Neuron (in vitro differentiated cells): ENCODE data around the gene PLVAP.

Experiments
- H2AFZ ChIP-seq: one replicate; pipeline ENCODE4 v1.6.1; 2013; ENCODE audit warnings: low read depth, mild to moderate bottlenecking, inconsistent platforms, low read length, moderate library complexity
- H3K27me3 ChIP-seq: one replicate; pipeline ENCODE4 v1.6.1; 2013; ENCODE audit warnings: low read length; ENCODE audit not compliant: insufficient read depth
- H3K36me3 ChIP-seq: one replicate; pipeline ENCODE4 v1.6.1; 2013; ENCODE audit warnings: low read length; ENCODE audit not compliant: insufficient read depth
- H3K4me1 ChIP-seq: one replicate; pipeline ENCODE4 v1.6.1; 2013; ENCODE audit warnings: low read length; ENCODE audit not compliant: insufficient read depth
- H3K4me3 ChIP-seq: 2 replicates; pipeline ENCODE4 v1.5.1; 2013; ENCODE audit warnings: mild to moderate bottlenecking, low read length, moderate library complexity
- H3K9me3 ChIP-seq: one replicate; pipeline ENCODE4 v1.6.1; 2013; ENCODE audit warnings: low read length

PLVAP gene

GRCh38 chr19:17332360-17332676, 44.8 kb downstream of the PLVAP start:
- Histone ChIP-seq H3K36me3 (peaks cover 37% of the 10 kb centered on the region), H2AFZ (no peak overlapping the region), H3K9me3 (no peaks in the 10 kb centered on the region), H3K4me3 (no peak overlapping the region), H3K4me1 (peaks cover 8% of the 10 kb centered on the region), H3K27me3 (no peaks in the 10 kb centered on the region)

DNA sequence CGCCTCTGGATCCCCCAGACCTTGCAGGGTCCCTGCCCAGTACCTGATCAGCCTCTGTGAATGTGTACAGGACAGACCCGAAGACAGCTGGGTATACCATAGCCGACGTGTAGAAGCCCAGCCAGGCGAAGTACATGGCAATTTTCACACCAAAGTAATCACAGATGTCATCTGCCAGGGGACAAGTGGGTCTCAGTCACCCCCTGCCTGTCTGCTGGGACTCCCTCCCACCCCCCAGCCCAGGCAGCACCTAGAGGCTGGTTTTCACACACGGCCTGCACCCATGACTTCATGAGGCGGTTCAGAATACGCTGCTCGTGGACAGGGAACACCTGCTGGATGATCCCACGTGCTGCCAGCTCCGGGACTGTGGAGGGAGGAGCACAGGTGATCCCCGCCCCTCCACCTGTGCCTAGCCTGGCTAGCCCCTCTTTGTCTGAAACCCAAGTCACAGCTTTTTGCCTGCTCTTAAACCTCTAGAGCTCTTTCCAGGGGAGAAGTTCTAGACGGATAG, 46.0 kb downstream of the PLVAP start:
- Histone ChIP-seq H3K36me3 (peaks cover 45% of the 10 kb centered on the region), H3K9me3 (no peaks in the 10 kb centered on the region), H3K27me3 (no peaks in the 10 kb centered on the region), H3K4me3 (no peak overlapping the region), H3K4me1 (peaks cover 8% of the 10 kb centered on the region), H2AFZ (no peak overlapping the region)

DNA sequence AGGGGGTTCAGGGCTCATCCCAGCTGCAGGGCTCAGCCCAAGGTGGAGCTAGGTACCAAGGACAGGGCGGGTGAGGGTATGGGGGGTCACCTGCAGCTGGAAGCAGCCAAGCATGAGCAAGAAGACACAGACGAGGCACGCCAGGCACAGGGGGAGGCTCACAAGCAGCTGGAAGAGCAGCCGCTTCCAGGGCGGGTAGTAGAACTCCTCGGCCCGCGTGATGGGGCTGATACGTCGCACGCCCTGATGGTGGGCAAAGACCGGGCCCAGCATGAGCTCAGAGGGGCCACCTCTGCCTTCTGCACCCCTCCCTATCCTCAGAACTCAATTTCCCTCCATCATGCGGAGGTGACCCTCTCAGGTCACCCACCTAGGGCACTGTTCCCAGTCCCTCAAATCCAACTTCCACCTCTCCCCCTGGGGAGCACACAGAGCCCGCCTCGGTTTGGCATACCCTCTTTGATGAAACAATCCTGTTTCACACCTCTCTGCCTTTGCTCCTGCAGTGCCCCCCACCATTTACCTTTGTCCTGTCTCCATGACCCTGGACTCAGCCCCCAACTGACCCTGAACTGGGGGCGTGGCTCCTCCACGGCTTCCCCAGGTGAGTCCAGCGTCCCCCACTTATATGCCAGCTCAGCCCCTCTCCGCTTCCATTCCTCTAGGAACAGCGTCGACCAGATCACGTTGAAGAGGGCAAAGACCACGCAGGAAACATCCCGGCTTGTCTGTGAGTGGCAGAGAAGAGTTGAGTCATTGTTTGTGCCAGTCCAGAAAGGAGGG, 46.7 kb downstream of the PLVAP start:
- Histone ChIP-seq H3K4me1 (peaks cover 8% of the 10 kb centered on the region), H2AFZ (no peak overlapping the region), H3K4me3 (no peak overlapping the region), H3K36me3 (peaks cover 50% of the 10 kb centered on the region), H3K27me3 (no peaks in the 10 kb centered on the region), H3K9me3 (no peaks in the 10 kb centered on the region)

DNA sequence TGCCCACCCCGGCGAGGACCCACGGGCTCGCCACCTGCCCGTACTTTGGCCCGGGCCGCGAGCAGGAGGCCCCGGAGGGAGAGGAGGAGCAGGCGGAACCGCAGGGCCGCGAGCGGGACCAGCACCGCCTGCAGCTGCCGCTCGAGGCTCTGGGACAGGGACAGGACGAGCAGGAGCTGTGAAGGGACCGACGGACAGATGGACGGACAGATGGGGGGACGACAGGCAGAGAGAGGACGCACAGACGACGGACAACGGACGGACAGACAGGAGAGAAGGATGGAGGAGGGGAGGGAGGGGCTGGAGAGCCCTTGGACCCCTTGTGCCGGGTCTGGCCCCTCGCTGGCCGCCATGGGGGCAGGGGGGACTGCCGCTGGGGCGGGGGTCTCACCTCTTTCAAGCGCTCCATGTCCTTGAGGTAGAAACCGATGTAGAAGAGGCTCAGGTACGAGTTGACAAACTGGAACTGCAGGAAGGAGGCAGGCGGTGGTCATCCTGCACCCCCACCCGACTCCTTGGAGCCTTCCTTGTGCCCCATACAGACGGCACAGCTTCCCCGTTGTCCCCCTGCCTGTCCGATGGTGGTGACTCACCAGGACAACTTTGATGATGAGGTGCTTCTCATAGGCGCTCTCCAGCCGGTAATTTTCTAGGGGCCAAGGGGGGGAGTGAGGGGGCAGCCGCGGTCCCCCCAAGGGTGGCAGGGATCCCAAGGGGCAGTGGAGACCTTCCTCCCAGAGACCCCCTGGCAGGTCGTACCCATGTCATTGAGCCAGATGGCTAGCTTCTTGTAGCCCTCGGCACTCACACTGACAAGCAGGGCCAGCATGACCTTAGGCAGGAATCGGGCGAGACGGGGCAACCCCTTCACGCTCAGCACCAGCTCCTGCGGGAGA, 47.5 kb downstream of the PLVAP start:
- Histone ChIP-seq H3K36me3 (peaks cover 58% of the 10 kb centered on the region), H3K4me1 (peaks cover 3% of the 10 kb centered on the region), H3K9me3 (no peaks in the 10 kb centered on the region), H2AFZ (no peak overlapping the region), H3K4me3 (no peak overlapping the region), H3K27me3 (no peaks in the 10 kb centered on the region)

GRCh38 chr19:17328517-17329365, 48.4 kb downstream of the PLVAP start:
- Histone ChIP-seq H3K9me3 (no peaks in the 10 kb centered on the region), H2AFZ (no peak overlapping the region), H3K4me1 (peaks cover 2% of the 10 kb centered on the region), H3K36me3 (peaks cover 64% of the 10 kb centered on the region), H3K27me3 (no peaks in the 10 kb centered on the region), H3K4me3 (no peak overlapping the region)

GRCh38 chr19:17327654-17328516, 49.3 kb downstream of the PLVAP start:
- no peak overlapping the region for H2AFZ ChIP-seq
- H3K36me3 ChIP-seq = peaks cover 60% of the 10 kb centered on the region
- H3K9me3 ChIP-seq = no peaks in the 10 kb centered on the region

GRCh38 chr19:17327068-17327653, 50.0 kb downstream of the PLVAP start:
- H2AFZ ChIP-seq = no peak overlapping the region
- H3K4me1 ChIP-seq = no peaks in the 10 kb centered on the region
- no peaks in the 10 kb centered on the region for H3K9me3 ChIP-seq
- no peaks in the 10 kb centered on the region for H3K27me3 ChIP-seq
- no peak overlapping the region for H3K4me3 ChIP-seq
- peaks cover 56% of the 10 kb centered on the region for H3K36me3 ChIP-seq

More at GRCh38 chr19:17327654-17328516, 49.3 kb downstream of the PLVAP start:
- Histone ChIP-seq H3K4me1 (no peaks in the 10 kb centered on the region), H3K27me3 (no peaks in the 10 kb centered on the region), H3K4me3 (no peak overlapping the region)

- peaks cover 62% of the 10 kb centered on the region for H3K36me3 ChIP-seq
Measured at GRCh38 chr19:17326595-17326966, 50.6 kb downstream of the PLVAP start.

GRCh38 chr19:17325881-17326594, 51.1 kb downstream of the PLVAP start:
- Histone ChIP-seq H3K36me3 (peaks cover 61% of the 10 kb centered on the region), H3K27me3 (no peaks in the 10 kb centered on the region), H3K4me1 (no peaks in the 10 kb centered on the region), H3K4me3 (no peak overlapping the region), H3K9me3 (no peaks in the 10 kb centered on the region), H2AFZ (no peak overlapping the region)

More at GRCh38 chr19:17326595-17326966, 50.6 kb downstream of the PLVAP start:
- Histone ChIP-seq H3K9me3 (no peaks in the 10 kb centered on the region), H3K27me3 (no peaks in the 10 kb centered on the region), H3K4me3 (no peak overlapping the region), H2AFZ (no peak overlapping the region), H3K4me1 (no peaks in the 10 kb centered on the region)

- Histone ChIP-seq H3K4me3 (no peak overlapping the region), H3K9me3 (no peaks in the 10 kb centered on the region), H2AFZ (no peak overlapping the region), H3K4me1 (no peaks in the 10 kb centered on the region), H3K36me3 (peaks cover 58% of the 10 kb centered on the region), H3K27me3 (no peaks in the 10 kb centered on the region)
Measured at GRCh38 chr19:17325133-17325532, 52.0 kb downstream of the PLVAP start.

- H3K4me3 ChIP-seq = no peak overlapping the region
- H2AFZ ChIP-seq = no peak overlapping the region
- H3K9me3 ChIP-seq = no peaks in the 10 kb centered on the region
- H3K27me3 ChIP-seq = no peaks in the 10 kb centered on the region
- H3K36me3 ChIP-seq = peaks cover 59% of the 10 kb centered on the region
- no peaks in the 10 kb centered on the region for H3K4me1 ChIP-seq
Measured at GRCh38 chr19:17324357-17325114, 52.6 kb downstream of the PLVAP start.
